Testis (tissue), 2 donors: Measurements from ENCODE around the gene SLC3A2.

Experiments
- CTCF ChIP-seq, 3 experiments: fragments of 450-650 bp in 2 of 3; fragments of 200-600 bp in 1 of 3; sonication (generic) in 1 of 3; IDR thresholded peaks; one replicate each; pipeline ENCODE4 v1.5.1; 2016 to 2019; ENCODE audit warnings: antibody characterized with exemption in 3 of 3, mild to moderate bottlenecking in 2 of 3, moderate library complexity in 1 of 3
- POLR2A ChIP-seq: fragments of 450-650 bp; IDR thresholded peaks from one replicate; pipeline ENCODE4 v1.6.1; 2017; ENCODE audit warnings: antibody characterized with exemption, mild to moderate bottlenecking, moderate library complexity

GRCh38 chr11:62852523-62853188 is 28.0 kb upstream of the SLC3A2 start:
- TF ChIP-seq CTCF (IDR thresholded peaks at IDR 0.05) (no peak), POLR2A (no peak)
